Activated T-cell treated with anti-CD3 and anti-CD28 coated beads, Interleukin-2, amount 50 U/mL, for 48 hours (primary cell): Measurements from ENCODE around the gene HARS1.
A peak's percentile ranks its signal among the peaks of the same experiment; 100 is the strongest.
"Not testable (repeated sequence)": the region's sequence is repeated elsewhere in the genome, so short reads cannot be mapped to it uniquely, and the experiment has no call there.

Source experiments
- DNase-seq, 2 experiments: peaks; one replicate each; pipeline ENCODE4 v3.0.0-alpha.2; 2020

HARS1 gene

DNA sequence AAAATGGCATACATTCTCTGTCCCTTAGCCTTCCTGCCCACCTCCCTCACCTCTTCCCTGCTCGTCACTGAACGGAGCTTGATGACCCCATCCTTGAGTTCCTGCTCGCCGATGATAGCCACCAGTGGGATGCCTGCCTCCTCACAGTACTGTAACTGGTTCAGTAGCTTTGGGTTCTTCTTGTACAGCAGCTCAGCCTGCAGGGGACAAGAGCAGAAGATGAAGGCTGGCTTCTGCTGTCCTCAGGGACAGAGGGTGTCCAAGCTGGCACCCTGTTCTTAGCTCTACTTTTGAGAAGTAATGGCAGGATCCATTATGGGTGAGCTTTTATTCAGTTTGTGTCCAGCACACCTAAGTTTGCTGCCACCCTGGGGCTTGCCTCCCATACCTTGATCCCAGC is 16.5 kb downstream of the HARS1 start:
- DNase-seq, result no peak

DNA sequence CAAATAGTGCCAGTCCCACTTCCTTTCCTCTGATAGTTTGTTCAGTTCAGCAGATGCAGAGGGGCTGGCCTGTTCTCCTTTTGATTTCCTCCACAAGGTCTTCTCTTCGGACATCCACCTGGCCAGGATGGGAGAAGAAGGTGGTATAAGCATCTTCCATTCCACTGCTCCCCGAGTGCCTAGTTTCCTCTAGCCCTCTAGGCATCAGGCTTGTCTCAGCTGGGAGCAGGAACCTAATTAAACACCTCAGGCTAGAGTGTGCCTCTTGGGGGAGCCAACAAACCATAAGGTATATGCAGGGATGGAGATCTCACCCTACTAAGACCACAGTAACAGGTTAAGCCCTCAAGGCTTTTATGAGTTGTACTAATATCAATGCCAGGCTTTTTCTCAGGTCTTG is 17.0 kb downstream of the HARS1 start:
- DNase-seq, result no peak

DNA sequence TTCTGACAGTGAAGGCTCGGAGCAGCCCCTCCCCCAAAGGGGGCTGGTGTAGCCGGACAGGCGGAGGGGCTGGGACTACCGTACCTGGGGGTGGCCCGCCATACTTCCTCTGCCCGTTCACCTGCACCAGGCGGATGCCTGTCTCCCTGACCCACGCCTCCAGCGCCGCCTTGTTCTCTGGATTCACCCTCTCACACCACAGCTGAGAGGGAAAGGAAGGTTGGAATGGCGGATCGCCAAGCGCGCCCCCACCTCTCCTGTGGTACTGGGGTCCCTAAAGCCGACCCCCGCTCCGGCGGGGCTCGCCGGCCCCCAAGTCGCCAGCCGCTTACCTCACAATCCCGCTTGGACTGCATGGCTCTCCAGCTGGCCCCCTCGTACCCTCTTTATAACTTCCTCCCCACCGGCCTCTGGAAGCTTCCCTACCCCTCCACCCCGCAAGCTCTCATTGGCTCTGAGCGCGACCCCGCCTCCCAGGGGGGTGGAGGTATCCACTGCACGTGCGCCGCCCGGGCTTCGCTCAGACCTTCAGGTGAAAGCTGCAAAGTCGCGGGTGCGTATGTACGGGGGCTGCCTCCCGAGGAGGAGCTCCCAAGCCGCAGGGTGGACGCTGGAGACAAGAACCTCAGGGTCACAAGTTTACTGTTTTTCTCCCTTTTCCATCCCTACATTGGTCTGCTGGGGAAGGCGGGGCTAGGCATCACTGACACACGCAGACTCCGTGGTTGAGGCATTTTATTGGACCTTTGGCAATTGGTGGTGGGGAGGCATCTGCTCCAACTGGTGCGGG is 17.8 kb downstream of the HARS1 start, which contains the start of gene DND1:
Gene DND1, minus strand, starts transcription at position 390 of the 790 bp plus-strand sequence. Its CDS starts 34 bp downstream, at position 356.
- DNase-seq, result peak in 1 of 2 experiments; percentile 23

DNA sequence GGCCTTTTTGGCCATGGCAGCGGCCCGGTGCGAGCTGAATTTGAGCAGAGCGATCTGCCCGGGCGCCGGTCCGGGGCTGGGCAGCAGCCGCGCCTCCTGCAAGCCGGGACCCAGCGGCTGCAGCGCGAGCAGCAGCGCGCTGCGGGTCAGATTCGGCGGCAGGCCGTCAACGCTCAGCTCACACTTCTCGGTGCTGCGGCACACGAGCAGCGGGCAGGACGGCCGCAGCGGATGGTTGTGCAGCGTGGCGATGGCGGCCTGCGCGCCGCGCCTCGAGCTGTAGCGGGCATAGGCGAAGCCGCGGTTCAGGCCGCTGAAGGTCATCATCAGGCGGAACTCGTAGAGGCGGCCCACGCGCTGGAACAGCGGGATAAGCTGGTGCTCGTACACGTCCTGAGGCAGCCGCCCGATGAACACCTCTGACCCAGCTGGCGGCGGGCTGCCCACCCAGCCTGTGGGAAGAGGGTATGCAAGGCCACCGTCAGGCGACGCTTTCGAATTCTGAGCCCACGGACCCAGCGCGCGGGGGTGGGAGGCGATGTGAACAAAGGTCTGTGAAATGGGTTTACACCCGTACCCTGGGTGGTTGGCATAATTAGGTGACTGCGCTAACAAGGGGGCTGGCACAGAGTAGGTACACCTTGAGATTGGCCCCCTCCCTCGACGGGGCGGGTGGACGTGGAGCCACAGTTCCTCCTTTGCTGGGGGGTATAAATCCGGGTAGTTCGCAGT is 18.5 kb downstream of the HARS1 start:
- no peak for DNase-seq

DNA sequence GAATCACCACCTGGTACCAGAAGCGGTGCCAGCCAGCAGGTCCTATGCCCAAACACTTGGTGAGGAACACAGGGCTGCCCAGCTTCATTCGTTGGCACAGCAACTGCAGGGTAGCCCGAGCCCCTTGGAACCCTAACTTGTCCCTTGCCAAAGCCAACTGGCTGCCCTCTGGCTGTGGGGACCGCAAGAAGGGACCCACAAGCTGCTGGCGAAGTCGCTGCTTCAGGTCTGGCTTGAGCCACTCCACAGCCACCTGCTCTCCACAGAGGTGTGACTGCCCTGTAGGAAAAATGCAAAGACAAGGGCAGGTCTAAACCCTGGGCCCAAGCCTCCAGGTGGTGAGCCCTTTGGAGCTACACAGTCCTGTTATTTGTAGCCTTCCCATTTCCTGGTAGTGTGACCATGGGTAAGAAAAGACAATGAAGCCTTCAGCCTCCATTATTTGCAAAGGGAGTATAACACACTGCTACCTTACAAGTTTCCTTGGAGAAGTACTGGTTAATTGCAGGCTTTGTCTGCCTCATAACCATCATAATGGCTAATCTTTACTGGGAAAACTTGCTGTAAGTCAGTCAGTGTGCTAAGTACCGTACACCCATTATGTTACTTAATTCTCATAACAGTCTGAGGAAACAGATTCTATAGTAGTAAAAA is 19.6 kb downstream of the HARS1 start:
- DNase-seq, result no peak

DNA sequence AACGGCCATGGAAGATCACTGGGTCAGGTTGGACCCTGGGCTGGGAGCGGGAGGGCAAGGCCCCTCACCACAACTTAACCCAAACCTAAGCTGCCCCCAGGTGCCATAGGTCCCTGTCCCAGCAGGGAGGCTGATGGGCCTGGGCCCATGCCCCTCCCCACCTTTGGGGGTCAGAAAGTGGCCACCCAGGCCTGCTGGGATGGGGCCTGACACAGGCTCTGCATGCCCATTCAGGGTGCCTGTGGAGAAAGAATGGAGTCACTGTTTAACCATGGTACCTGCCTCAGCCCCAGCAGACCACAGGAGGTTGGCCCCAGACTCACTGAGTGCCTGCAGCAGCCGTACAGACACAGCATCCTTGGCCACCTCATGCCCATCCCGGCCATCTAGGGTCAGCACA is 20.1 kb downstream of the HARS1 start:
- not testable (repeated sequence) for DNase-seq

DNA sequence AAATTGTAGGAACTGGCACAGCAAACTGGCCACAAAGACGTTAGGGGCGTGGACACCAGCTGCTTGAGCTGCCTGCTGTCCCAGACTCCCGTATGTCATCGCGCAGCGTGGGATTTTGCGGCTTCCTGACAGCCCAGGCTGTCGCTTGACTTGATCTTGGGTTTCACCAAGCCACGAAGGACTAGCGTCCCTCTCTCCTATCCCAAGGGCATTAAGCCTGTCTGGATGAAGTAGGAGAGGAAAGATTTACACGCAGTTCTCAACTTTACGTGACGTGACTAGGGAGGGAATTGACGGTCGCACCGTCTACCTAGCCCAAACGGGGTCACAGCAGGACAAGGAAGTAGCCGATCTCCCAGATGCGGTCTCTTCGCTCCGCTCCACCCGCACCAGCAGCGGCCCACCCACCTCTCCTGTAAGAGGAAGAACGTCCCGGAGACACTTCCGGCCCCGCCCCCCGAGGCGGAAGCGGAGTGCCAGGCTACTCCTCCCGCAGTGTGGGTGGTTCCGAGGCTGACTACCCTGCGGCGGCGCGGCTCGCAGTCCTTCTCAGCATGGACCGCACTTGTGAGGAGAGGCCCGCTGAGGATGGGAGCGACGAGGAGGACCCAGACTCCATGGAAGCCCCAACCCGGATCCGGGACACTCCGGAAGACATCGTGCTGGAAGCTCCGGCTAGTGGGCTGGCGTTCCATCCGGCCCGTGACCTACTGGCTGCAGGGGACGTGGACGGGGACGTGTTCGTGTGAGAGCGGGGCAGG is 26.6 kb downstream of the HARS1 start, which contains the start of gene WDR55:
Gene WDR55, plus strand, starts transcription at position 546 of the 761 bp plus-strand sequence. Its CDS starts 9 bp downstream, at position 555.
- peak; percentile 97 to 98 for DNase-seq

DNA sequence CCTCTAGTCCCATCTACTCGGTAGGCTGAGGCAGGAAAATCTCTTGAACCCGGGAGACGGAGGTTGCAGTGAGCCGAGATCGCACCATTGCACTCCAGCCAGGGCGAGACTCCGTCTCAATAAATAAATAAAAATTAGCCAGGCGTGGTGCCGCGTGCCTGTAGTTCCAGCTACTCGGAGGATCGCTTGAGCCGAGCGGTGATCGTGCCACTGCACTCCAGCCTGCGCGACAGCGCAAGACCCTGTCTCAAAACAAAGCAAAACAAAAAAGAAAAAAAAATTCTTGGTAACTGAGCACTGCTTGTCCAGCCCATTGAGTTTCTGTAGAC is 27.2 kb downstream of the HARS1 start:
- DNase-seq, result no peak

DNA sequence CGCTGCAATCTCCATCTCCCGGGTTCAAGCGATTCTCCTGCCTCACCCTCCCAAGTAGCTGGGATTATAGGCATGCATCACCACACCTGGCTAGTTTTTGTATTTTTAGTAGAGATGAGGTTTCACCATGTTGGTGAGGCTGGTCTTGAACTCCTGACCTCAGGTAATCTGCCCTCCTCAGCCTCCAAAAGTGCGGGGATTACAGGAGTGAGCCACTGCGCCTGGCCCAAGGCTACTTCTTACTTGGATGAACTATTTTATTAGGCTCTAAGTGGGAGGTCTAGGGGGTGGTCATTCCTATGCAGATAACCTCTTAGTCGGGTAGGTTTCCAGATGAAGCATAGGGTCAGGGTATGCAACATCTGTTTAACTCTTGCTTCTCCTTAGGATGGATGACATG is 30.8 kb downstream of the HARS1 start:
- not testable (repeated sequence) for DNase-seq

DNA sequence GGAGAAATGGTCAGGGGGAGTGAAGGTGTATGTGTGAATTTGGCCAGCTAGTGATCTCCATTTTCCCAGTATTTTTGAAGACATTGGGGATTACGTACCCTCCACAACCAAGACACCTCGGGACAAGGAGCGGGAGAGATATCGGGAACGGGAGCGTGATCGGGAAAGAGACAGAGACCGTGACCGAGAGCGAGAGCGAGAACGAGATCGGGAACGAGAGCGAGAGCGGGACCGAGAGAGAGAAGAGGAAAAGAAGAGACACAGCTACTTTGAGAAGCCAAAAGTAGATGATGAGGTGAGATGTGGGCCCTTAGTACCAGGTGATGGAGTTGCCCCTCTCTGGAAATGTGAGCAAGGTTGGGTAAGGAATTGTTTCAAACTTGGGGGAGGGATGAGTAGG is 32.3 kb downstream of the HARS1 start:
- DNase-seq, result no peak

DNA sequence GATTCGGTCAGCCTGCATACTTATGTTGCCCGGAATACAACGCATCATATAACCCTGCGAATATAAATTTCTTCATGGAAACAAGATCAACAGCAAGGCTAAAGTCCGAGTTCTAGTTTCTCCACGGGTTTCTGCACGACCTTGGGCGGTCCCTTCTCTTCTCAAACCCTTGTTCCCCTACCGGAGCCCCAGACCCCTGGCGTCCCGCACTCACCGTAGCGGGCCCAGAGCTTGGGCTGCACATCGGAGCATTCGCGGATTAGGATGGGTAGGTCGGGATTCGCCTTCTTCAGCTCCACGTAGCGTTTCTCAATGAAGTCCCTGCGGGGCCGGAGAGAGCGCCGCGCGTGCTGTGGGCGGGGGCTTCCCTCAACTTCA is 44.1 kb downstream of the HARS1 start:
- DNase-seq, result no peak

DNA sequence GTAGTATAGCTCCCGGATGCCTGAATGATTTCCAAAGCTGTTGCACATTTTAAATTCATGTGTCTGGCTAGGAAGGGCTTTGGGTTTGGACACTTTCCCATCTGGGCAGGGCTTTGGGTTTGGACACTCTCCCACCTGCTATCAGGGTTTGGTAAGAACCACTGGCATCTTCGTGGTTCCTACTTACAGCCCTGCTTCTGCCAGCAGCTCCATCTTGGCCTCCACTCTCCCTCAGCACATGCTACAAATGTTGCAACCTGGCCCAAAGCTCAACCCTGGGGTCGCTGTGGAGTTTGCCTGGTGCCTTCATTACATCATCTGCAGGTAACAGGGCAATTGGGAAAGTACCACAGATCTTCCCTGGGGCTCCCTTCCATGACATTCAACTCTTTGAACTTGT is 48.5 kb downstream of the HARS1 start:
- DNase-seq, result no peak

DNA sequence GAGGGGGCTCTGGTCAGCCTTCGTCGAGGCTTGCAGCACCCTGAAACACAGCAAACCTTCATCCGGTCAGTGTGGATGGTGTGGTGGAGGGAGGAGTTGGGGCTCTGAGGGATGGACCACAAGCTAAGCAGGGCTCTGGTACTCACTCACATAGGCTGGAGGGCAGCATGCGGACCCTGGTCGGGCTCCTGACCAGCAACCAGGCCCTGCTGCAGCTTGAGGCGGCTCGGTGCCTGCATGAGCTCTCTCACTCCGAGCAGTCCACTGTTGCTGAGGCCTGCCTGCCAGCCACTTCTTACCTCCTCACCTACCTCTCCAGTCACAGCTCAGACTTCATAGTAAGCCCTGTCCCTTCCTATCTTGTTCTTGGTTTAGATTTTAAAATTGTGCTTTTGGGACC is 49.5 kb downstream of the HARS1 start:
- DNase-seq, result no peak

DNA sequence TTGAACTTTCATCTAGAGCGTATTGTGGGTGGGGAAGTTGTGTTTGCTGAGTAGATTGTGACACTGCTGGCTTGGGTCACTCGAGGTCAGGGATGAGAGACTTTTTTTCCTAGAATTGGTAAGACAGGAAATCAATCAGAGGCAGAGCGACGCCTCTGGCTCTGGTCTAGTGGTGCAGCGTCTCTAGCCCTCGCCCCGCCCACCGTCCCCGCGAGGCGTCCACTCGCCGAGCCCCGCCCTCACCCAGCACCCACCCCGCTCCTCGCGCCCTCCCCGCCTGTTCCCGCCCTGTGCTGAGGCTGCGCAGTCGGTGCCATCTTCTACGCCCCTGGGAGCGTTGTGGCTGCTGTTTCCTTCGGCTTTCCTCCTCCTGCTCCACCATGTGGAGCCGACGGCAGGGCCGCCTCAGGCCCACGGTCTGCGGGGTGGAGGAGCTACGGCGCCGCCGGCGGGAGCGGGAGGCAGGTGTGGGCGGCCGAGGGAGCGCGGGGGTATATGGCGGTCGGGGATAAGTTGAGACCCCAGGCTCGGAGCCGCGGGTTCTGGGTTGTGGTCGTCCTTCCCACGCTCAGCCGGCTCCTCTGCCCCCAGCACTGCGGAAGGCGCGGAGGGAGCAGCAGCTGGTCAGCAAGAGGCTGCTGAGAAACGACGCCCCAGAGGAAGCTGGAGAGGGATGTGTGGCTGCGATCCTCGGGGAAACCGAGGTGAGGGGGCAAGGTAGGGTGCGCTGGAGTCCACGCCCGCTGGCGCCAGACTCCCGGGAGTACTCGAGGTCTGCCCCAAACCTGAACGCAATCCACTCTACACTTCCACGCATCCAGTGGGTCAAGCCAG is 51.8 kb downstream of the HARS1 start, which contains the start of gene TMCO6:
Gene TMCO6, plus strand, starts transcription at position 304 of the 834 bp plus-strand sequence. Its CDS starts 77 bp downstream, at position 381.
- DNase-seq, result peak; percentile 97 to 98

DNA sequence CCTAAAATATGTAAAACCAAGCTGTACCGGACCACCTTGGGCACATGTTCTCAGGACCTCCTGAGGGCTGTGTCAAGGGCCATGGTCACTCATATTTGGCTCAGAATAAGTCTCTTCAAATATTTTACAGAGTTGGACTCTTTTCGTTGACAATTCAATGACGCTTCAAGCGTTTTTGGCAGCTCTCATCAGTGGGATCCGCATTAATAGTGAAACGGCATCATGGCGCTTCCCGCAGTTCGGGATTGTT is 52.3 kb downstream of the HARS1 start:
- not testable (repeated sequence) for DNase-seq

DNA sequence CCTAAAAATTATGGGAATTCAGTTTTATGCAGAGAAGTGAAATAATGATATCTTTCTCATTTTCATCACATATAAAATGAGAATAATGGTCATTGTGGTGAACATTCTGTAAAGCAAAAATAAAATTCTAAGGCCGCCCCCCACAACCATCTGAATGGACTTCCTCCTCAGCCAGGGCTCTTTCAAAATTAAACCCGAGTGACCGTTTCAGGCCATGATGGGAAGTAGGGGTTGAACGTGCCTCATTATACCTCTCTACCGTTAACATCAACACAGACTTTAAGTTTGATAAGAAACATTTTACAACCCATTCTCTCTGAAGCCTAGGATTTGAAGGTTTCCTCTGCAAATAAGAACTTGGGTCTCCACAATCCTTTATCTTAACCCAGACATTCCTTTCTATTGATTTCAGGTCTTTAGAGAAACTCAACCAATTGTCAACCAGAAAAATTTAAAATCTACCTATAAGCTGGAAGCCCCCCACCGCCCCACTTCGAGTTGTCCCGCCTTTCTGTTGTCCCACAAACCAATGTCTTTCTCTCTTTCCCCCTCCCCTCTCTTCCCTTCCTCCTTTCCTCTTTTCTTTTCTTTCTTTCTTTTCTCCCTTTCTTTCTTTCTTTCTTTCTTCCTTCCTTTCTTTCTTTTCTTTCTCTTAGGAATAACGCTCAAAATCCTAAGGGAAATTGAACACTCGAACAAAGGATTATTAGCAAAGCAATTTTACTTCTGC is 53.6 kb downstream of the HARS1 start:
- DNase-seq, result no peak

DNA sequence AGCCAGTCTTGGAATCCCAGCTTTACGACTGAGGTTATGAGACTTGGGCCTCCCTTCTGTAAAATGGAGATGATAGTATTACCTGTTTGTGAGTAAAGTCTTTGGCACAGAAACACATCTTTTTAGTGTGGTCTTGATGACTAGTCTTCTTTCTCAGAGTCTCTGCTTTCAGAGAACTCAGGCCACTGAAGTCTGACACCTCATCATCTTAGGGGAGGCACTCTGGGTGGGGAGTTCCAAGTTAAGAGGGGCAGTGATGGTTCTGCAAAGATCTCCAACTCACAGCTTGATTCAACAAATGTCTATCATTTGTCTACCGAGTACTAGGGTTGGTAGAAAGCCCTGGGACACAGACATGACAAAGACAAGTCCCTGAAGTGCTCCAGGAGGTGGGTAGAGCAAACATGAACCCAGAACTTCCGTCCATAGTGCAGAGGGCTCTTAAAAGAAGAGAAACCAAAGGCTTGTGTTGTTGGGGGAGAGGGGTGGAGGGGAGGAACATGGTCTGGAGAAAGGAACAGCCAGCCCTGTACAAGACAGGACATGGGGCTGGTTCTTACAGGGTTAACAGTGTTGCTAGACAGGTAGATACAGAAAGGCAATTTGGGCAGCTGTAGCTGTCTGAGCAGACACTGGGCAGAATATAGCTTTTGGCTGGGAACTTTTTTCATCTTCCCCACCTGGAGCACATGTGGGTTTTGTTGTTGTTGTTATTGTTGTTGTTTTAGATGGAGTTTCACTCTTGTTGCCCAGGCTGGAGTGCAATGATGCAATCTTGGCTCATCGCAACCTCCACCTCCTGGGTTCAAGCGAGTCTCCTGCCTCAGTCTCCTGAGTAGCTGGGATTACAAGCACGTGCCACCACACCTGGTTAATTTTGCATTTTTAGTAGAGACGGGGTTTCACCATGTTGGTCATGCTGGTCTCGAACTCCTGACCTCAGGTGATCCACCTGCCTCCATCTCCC is 55.6 kb downstream of the HARS1 start:
- DNase-seq, result peak in 1 of 2 experiments; percentile 33

DNA sequence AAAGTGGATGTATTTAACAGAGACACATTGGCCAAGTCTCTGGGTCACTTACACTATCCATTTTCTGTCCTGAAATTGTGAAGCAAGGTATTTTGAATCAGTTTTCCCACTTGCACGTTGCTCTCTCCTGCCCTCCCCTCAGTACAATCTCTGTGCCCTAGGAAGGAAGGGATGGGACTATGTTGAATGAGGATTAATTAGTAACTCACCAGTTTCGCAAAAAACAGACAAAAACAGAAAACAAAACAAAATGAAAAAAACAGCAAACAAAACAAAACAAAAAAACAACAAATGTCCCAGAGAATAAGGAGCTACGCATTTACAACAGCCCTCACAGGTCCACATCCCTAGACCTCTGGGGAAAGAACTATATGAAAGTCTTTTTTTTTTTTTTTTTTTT is 57.1 kb downstream of the HARS1 start:
- no peak for DNase-seq

DNA sequence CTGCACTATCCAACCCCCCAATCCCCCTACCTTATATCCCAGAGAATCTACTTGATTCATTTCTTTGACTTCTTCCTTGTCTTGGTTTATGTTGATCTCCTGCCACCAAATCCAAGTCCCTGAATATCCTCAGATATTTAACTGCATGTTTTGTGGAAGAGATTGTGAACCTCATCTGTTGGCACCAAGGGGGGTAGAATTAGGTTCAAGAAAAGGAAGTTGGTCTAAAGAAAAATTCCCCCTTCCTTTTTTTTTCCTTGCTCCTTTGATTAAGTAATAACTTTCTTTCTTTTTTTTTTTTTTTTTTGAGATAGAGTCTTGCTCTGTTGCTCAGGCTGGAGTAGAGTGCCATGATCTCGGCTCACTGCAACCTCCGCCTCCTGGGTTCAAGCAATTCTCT is 57.7 kb downstream of the HARS1 start:
- no peak for DNase-seq

DNA sequence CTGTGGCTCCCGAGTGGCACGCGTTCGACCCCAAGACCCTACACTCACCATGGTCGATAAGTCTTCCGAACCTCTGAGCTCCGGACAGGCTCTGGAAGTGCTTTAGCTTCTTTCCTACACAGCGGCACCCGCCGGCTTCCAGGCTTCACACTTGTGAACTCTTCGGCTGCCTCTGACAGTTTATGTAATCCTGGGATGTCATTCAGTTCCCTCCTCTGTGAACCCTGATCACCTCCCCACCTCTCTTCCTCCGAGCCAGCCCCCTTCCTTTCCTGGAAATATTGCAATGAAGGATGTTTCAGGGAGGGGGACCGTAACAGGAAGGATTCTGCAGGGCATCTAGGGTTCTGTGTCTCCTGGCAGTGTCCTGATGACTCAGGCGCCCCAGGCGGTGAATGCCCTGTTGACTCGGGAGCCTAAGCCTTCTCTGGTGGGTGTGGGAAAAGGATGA is 58.1 kb downstream of the HARS1 start, which contains the start of gene CD14:
Gene CD14, minus strand, starts transcription at position 155 of the 451 bp plus-strand sequence. Its CDS starts 104 bp downstream, at position 51.
- DNase-seq, result peak in 1 of 2 experiments; percentile 51
